Large intestine (tissue), 3 donors: ENCODE results near the gene PARP1. TPM values are rescaled to one million over a fixed set of nuclear protein-coding genes. Genes with fewer than 3 reads are reported as not detected.

Experiments
- DNase-seq, 2 donors: peaks; one replicate each; pipeline versions ENCODE4 v3.0.0 to v3.0.0-alpha.2; 2013
- H3K27ac ChIP-seq: one replicate; pipeline ENCODE4 v1.5.1; 2013; ENCODE audit warnings: low read length
- H3K27me3 ChIP-seq: 2 replicates; pipeline ENCODE4 v1.6.1; 2013; ENCODE audit warnings: low read length; ENCODE audit not compliant: control insufficient read depth, insufficient read depth
- H3K36me3 ChIP-seq: 2 replicates; pipeline ENCODE4 v1.6.1; 2013; ENCODE audit warnings: low read length; ENCODE audit not compliant: control insufficient read depth, insufficient read depth
- H3K4me1 ChIP-seq: one replicate; pipeline ENCODE4 v1.6.1; 2013; ENCODE audit warnings: low read length; ENCODE audit not compliant: control insufficient read depth, insufficient read depth
- H3K4me3 ChIP-seq: one replicate; pipeline ENCODE4 v1.5.1; 2013; ENCODE audit warnings: low read length
- H3K9me3 ChIP-seq: one replicate; pipeline ENCODE4 v1.6.1; 2013; ENCODE audit warnings: mild to moderate bottlenecking, low read depth, low read length, moderate library complexity; ENCODE audit not compliant: control insufficient read depth
- WGBS: methylation state at CpG from one replicate; pipeline ENCODE4 v1.1.5; 2013; ENCODE audit warnings: low lambda C conversion rate; ENCODE audit not compliant: insufficient coverage; 5-methylcytosine and 5-hydroxymethylcytosine counted together
- polyA plus RNA-seq: library from polyadenylated mRNA; unstranded; fragments of 120-200 nt; gene quantifications from one replicate; pipeline ENCODE4 v1.2.1, GENCODE V29; 2013

The PARP1 gene
- polyA plus RNA-seq, 1 donor = 63.0 TPM

- no peak overlapping the region for H3K4me3 ChIP-seq
- no peak overlapping the region for H3K27ac ChIP-seq
- WGBS = 93% methylated on average over 3 of the region's 15 CpGs
- H3K27me3 ChIP-seq = no peaks in the 10 kb centered on the region
- DNase-seq = no peak
- peaks cover 86% of the 10 kb centered on the region for H3K36me3 ChIP-seq
- H3K4me1 ChIP-seq = no peaks in the 10 kb centered on the region
- no peaks in the 10 kb centered on the region for H3K9me3 ChIP-seq
Measured at GRCh38 chr1:226364901-226365565, 42.9 kb downstream of the PARP1 start.

- no CpG with 5 or more reads among the region's 7 CpGs for WGBS
- Histone ChIP-seq H3K9me3 (no peaks in the 10 kb centered on the region), H3K36me3 (peaks cover 86% of the 10 kb centered on the region), H3K27ac (no peak overlapping the region), H3K4me1 (no peaks in the 10 kb centered on the region), H3K4me3 (no peak overlapping the region), H3K27me3 (no peaks in the 10 kb centered on the region)
- peak in 1 of 2 donors; percentile 13 for DNase-seq
Measured at GRCh38 chr1:226364514-226364899, 43.4 kb downstream of the PARP1 start.

GRCh38 chr1:226363801-226364513, 43.9 kb downstream of the PARP1 start:
- Histone ChIP-seq H3K36me3 (peaks cover 86% of the 10 kb centered on the region), H3K4me3 (no peak overlapping the region), H3K4me1 (no peaks in the 10 kb centered on the region), H3K27ac (no peak overlapping the region), H3K27me3 (no peaks in the 10 kb centered on the region), H3K9me3 (no peaks in the 10 kb centered on the region)
- DNase-seq = no peak
- 62% methylated on average over 2 of the region's 9 CpGs for WGBS

- no peak for DNase-seq
- no peak overlapping the region for H3K27ac ChIP-seq
Measured at GRCh38 chr1:226362891-226363447, 44.9 kb downstream of the PARP1 start.

GRCh38 chr1:226362361-226362760, 45.5 kb downstream of the PARP1 start:
- Histone ChIP-seq H3K27ac (no peak overlapping the region), H3K36me3 (peaks cover 86% of the 10 kb centered on the region), H3K4me3 (no peak overlapping the region), H3K27me3 (no peaks in the 10 kb centered on the region), H3K4me1 (no peaks in the 10 kb centered on the region), H3K9me3 (no peaks in the 10 kb centered on the region)
- no CpG with 5 or more reads among the region's 6 CpGs for WGBS
- DNase-seq = no peak

More at GRCh38 chr1:226362891-226363447, 44.9 kb downstream of the PARP1 start:
- Histone ChIP-seq H3K36me3 (peaks cover 86% of the 10 kb centered on the region), H3K27me3 (no peaks in the 10 kb centered on the region), H3K9me3 (no peaks in the 10 kb centered on the region), H3K4me1 (no peaks in the 10 kb centered on the region), H3K4me3 (no peak overlapping the region)
- WGBS = no CpG with 5 or more reads among the region's 9 CpGs

- Histone ChIP-seq H3K4me1 (no peaks in the 10 kb centered on the region), H3K27ac (no peak overlapping the region), H3K9me3 (no peaks in the 10 kb centered on the region), H3K4me3 (no peak overlapping the region), H3K36me3 (peaks cover 71% of the 10 kb centered on the region), H3K27me3 (no peaks in the 10 kb centered on the region)
- WGBS = 100% methylated on average over 1 of the region's 8 CpGs
- DNase-seq = no peak
Measured at GRCh38 chr1:226360106-226360746, 47.7 kb downstream of the PARP1 start.

GRCh38 chr1:226357416-226357815, 50.5 kb downstream of the PARP1 start:
- no CpG with 5 or more reads among the region's 2 CpGs for WGBS

GRCh38 chr1:226355669-226356551, 52.0 kb downstream of the PARP1 start:
- no CpG with 5 or more reads among the region's 6 CpGs for WGBS
- peaks cover 33% of the 10 kb centered on the region for H3K36me3 ChIP-seq
- peak in 1 of 2 donors; percentile 14 for DNase-seq
- H3K27me3 ChIP-seq = no peaks in the 10 kb centered on the region
- H3K27ac ChIP-seq = no peak overlapping the region
- H3K4me3 ChIP-seq = no peak overlapping the region
- no peaks in the 10 kb centered on the region for H3K9me3 ChIP-seq
- peaks cover 8% of the 10 kb centered on the region for H3K4me1 ChIP-seq

More at GRCh38 chr1:226357416-226357815, 50.5 kb downstream of the PARP1 start:
- Histone ChIP-seq H3K9me3 (no peaks in the 10 kb centered on the region), H3K4me1 (no peaks in the 10 kb centered on the region), H3K27me3 (no peaks in the 10 kb centered on the region), H3K27ac (no peak overlapping the region), H3K36me3 (peaks cover 46% of the 10 kb centered on the region), H3K4me3 (no peak overlapping the region)
- DNase-seq = no peak

- no peak for DNase-seq
- H3K4me1 ChIP-seq = peaks cover 16% of the 10 kb centered on the region
- WGBS = no CpG with 5 or more reads among the region's 10 CpGs
- no peak overlapping the region for H3K4me3 ChIP-seq
- H3K27me3 ChIP-seq = no peaks in the 10 kb centered on the region
- H3K36me3 ChIP-seq = peaks cover 28% of the 10 kb centered on the region
- no peak overlapping the region for H3K27ac ChIP-seq
- no peaks in the 10 kb centered on the region for H3K9me3 ChIP-seq
Measured at GRCh38 chr1:226355016-226355415, 52.9 kb downstream of the PARP1 start.
